NK-92 (cell line): Measurements from ENCODE around the gene IGF1.
"Not testable (repeated sequence)": the region's sequence is repeated elsewhere in the genome, so short reads cannot be mapped to it uniquely, and the experiment has no call there.

Source experiments
- DNase-seq: peaks from one replicate; lab custom pipeline; 2025; ENCODE audit not compliant: unreplicated experiment; lab: John Stamatoyannopoulos, UW

IGF1 gene

GRCh38 chr12:102462795-102463465 is 17.4 kb downstream of the IGF1 start:
- no peak for DNase-seq

GRCh38 chr12:102462386-102462785 is 18.0 kb downstream of the IGF1 start:
- DNase-seq = no peak

DNA sequence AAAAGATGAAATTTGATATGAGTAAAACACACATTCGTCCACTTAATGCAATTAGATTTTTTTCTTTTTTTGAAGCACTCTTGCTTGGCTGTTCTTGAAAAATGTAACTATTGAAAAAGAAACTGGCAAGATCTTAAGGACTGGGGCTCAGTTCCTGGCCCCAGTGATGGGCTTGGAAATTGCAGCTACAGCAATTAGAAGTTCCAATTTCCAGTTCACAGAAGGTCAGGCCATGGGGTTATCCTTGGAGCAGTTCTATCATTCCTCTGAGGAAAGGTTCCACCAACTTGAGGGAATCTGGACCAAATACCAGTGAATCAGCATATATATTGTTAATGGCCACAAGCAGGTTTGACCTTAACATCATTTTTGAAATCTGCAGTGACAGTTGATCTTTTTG is 18.9 kb downstream of the IGF1 start:
- DNase-seq = no peak

DNA sequence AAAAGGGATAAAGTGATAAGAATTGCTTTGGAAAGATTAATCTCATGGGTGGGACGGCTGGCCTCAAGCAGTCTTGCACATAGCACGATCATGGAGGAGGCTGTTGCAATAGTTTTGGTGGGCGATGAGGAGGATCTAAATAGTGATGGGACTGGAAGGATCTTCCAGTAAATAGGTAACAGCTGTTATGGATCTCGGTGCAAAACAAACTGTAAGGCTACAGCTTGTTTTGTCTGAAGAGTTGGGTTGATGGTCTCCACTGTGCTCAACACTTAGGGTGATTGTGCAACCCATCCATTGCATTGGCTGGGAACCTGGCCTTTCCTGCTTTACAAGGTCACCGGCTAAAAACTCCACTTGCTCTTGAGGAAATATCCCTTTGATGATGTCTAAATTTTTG is 21.0 kb downstream of the IGF1 start:
- DNase-seq = no peak

- no peak for DNase-seq
Observed at GRCh38 chr12:102454808-102455760, 25.3 kb downstream of the IGF1 start.

GRCh38 chr12:102454330-102454729 is 26.0 kb downstream of the IGF1 start:
- DNase-seq = no peak

DNA sequence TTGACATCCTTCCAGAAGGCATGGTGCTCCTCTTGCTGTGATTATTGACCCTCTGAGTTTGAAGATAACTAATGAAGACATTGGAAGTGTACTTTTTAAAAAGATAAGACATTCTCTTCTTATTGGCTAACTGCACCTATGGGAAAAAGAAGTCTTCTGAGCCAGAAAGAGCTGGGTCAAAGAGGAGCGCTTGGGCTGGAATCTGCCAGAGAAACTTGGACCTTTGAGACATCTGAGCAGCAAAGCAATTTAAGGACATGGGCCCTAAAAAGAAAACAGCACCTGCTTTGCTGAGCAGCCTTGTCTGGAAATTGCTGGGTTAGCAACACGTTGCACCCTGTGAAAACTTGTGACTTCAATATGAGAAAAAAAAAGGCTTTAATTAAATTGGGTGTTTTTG is 27.8 kb downstream of the IGF1 start:
- DNase-seq = no peak

DNA sequence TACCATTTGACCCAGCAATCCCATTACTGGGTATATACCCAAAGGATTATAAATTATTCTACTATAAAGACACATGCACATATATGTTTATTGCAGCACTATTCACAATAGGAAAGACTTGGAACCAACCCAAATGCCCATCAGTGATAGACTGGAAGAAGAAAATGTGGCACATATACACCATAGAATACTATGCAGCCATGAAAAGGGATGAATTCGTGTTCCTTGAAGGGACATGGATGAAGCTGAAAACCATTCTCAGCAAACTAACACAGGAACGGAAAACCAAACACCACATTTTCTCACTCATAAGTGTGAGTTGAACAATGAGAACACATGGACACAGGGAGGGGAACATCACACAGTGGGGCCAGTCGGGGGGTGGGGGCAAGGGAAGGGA is 31.3 kb downstream of the IGF1 start:
- not testable (repeated sequence) for DNase-seq

- not testable (repeated sequence) for DNase-seq
Observed at GRCh38 chr12:102447426-102447825, 32.9 kb downstream of the IGF1 start.

- DNase-seq = no peak
Observed at GRCh38 chr12:102444707-102445106, 35.7 kb downstream of the IGF1 start.

DNA sequence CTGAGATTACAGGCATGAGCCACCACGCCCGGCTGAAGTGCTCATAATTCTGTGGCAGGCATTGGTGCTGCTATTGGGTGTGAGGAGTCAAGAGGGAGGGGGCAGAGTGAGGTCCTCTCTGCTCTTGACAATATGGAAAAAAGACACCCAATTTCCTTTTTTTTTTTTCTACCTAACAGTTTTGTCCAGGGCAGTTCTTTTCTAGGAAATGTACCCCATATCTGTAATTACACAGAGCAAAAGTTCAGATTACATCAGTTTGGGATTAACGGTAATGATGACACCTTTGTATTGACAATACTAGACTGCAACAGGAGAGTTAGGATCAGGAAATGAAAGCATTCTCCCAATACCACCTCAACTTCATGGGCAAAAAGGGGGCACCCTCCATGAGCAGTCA is 36.3 kb downstream of the IGF1 start:
- DNase-seq = no peak

DNA sequence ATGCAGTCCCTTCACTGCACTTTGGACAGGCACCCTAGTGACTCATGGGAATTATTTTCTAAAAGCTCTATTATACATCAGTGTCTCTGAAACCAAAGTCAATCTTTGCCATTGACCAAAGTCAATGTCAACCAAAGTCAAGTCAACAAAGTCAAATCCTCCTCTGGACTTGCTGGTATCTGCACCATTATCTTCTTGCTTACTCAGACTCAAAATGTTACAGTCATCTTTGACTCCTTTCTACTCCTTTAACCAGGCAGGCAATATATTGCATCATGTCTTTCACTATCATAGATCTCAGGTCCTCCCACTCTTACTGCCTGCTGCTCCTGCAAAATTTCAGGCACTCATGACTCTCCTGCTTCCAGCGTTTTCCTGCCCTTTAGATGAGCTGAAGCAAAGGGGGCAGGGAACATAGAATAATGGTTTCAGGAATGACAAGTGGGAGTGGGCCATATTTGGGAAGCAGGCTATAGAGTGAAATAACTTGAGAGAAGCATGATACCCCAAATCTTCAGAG is 39.2 kb downstream of the IGF1 start:
- no peak for DNase-seq

DNA sequence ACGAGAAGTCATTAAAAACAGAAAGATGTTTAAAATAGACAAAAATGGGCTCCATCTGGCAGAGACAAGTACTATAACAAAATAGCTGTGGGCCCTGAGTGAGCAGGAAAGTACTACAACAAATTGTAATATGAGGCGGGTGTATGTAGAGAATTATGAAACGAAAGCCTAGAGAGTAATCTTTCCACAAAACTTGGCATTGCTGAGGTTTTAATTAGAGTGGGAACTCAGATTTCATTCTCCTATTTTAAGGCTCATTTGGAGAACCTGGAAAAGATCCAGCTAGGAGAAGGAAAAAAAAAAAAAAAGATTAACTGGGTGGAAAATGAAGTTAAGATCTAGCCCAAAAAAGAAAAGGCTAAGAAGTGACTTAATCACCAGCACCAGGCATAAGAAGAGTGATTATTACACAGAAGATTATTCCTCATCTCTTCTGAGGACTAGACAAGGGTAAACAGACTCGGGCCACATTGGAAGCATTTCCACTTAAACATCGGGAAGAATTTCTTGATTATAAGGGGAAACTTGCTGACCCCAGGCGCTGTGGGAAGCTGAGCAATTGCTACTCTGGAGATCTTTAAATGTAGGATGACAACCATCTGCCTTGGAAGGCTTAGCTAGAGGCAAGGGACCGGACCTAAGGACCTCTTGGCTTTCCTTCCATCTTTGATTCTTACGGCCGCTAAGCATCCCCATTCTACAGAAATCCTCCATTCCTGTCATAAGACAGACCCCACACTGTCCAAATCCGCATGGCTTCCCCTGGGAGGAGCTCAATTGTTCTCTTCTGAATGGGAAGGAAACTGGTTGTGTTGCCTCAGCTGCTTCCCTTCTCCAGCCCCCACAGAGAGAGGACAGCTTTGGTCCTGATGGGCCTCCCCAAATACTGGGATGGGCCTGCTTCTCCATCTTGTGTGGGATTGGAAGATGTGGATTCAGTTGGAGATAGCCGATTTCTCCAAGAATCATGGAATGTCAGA is 40.6 kb downstream of the IGF1 start:
- no peak for DNase-seq

DNA sequence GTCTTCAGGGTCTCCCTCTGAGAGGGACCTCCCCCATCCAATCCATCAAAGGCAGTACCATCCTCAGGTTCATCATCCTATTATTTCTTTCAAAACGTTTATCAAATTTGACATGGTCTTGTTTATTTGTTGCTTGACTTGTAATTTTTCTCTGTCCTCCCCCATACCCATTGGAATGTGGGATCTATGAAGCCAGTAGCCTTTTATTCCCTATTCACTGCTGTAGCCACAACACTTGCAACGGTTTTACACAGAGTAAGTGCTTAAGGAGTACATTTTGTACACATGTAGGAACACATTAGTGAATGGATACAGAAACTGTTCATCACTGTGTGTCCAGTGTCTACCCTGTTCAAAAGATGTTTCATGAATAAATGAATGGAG is 41.5 kb downstream of the IGF1 start:
- no peak for DNase-seq

GRCh38 chr12:102438047-102438826 is 42.1 kb downstream of the IGF1 start:
- DNase-seq = no peak

DNA sequence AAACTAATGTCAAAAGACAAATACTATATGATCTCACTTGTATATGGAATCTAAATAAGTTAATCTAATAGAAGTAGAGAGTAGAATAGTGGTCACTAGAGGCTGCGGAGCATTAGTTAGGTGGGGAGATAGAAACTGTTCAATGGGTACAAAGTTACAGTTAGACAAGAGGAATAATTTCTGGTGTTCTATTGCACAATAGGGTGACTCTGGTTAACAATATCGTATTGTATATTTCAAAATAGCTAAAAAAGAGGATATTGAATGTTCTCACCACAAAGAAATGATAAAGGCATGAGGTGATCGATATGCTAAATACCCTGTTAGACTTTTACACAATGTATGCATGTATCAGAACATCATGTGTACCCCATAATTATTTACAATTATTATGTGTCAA is 42.9 kb downstream of the IGF1 start:
- no peak for DNase-seq

DNA sequence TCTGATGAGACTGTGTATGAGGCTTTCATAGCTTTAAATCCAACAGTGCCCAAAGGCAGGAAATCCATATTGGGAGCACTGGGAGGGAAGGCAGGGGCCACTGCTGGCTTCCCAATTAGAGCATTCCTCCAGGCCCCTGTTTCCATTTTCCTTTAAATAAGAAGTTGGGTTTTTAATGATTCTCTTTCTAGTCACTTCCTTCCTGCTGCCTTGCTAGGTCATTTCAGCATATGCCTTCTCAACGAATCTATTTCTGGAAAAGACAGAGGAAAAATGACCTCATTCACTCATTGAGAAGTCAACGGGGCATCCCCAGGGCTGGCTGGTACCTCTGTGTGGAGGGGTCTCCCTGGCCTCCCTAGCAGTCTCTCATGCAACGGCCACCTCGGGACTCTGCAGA is 43.5 kb downstream of the IGF1 start:
- no peak for DNase-seq

DNA sequence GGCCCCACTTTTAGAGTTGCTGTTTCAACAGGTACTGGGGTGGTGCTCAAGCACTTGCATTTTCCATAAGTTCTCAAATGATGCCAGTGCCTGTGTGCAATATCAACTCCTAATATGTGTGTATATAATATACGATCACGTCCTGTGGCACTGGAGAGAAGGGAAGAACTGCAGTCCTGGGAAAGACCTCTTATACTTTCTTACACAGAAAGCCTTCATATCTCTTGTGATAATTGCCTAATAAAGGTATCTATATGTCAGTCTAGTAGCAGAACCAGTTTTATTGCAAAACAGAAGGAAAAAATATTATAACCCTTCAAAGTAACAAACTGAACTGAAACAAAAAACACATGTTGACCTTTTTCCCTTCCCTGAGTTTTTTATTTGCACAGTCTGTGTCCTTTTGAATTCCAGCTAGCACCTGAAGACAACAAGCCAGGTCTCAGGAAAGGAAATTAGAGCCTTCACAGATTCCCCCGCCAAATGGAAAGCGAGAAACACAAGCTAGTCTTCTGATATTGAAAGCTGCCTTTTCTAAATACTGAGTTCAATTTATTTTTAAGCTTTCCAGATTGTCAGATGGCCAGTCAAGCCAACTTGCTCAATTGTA is 44.4 kb downstream of the IGF1 start:
- no peak for DNase-seq

GRCh38 chr12:102433304-102433703 is 47.1 kb downstream of the IGF1 start:
- no peak for DNase-seq

DNA sequence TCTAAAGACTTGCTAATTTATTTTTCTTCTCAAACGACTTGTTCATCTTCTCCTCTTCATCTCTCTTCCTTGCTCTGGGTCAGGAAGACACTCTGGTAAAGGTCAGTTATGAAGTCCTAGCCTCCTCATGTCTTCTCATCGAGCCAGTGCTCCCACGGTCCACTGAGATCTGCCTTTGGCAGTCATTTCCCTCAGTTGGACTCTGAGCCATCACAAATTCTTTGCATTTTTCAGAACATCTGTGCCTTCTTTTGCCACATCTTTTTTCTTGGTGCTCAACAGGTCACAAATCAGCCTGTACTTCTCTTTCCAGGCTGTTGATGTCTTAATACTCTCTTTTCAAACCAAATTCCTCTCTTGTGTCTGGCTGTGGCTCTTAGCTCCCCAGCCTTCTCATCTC is 49.7 kb downstream of the IGF1 start:
- DNase-seq = no peak
